GM18907 (cell line): ENCODE results near the gene ITGAE.

ENCODE experiments used
- ATAC-seq: cut with Tn5 transposase; IDR thresholded peaks from one replicate; pipeline ENCODE4 v1.9.1; 2021; ENCODE audit warnings: mild to moderate bottlenecking, moderate library complexity; ENCODE audit not compliant: unreplicated experiment

Gene ITGAE

GRCh38 chr17:3762922-3763776 is 37.8 kb downstream of the ITGAE start:
- ATAC-seq = peak; percentile 54

DNA sequence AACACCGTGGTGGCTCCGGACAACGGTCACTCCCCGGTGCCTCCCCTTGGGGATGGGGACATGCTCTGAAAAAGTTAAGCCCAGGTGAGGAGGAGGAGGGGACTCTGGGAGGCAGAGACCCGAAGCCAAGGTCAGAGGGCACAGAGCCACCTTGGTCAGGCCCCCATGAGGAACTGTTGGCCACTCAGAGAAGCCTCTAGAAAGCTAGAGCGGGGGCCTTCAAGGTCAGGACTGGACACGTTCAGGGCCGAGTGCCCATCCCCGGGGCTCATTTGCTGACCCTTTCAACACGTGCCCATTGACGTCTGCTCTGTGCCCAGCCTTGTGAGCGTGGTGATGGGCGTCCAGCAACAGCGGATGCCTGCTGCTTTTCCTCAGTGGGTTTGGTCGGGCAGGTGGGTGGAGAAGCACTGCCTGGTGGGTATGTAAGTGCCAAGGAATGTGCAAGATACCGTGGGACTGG is 39.0 kb downstream of the ITGAE start:
- no peak for ATAC-seq

DNA sequence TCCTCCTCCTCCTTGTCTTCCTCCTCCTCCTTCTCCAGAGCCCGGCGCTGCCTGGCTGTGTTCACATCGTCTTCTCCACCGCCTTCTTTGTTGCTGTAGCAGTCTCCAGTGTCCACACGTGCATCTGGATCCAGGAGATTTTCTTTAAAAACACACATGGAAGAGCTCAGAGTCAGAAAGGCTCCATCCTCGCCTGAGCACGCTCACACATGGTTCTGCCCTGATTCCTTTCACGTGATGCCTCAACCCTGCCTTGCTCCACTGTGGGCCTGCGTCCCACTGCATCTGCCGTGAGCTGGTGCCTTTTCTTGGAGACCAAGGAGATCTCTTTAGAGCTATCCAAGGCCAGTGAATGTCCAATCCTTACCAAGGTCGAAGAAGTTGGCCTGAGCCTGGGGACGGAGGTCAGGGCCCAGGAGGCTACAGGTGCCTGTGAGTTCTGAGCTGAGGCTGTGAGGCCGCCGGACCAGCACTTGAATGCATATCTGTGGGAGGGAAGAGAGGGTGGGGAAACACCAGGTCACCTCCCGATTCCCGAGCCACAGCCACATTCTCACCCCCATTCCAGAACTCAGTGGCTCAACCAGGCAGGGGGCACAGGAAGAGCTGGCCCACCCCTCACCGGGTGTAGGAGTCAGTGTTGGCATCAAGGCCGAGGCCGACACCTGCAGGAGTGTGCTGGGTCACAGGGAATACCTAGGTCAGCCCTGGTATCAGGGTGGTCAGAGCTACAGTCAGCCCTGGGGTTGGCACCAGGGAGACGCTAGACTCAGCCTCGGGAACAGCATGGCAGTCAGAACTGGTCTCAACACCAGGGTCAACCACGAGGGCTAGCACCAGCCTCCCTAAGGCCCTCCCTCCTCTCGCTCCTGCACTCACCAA is 39.7 kb downstream of the ITGAE start:
- ATAC-seq = no peak

DNA sequence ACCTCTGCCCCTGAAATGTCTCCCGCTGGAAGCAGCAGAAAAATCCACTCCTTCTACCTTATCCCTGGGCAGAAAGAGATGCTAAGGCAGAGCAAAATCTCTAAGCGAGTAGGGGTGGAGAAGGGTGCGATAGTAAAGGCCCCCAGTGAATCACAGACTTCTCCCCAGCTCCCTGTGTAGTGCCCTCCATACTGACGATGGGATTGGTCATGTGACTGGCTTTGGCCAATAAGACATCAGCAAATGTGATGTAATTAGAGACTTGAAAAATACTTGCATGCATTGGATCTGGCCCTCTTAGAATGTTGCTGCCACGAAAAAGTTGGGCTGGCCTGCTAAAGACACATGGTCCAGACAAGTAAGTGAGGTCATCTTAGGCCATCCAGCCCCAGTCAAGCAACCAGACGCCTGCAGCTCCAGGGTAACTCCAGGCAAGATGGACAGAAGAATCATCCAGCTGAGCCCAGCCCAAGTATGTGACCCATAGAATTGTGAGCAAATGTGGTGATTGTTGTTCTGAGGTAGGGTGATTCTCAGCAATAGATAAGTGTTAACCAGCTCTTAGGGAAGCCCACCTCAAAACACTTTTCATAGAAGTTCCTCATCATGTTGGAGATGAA is 41.3 kb downstream of the ITGAE start:
- ATAC-seq = no peak

GRCh38 chr17:3755335-3756030 is 45.5 kb downstream of the ITGAE start:
- ATAC-seq = no peak

DNA sequence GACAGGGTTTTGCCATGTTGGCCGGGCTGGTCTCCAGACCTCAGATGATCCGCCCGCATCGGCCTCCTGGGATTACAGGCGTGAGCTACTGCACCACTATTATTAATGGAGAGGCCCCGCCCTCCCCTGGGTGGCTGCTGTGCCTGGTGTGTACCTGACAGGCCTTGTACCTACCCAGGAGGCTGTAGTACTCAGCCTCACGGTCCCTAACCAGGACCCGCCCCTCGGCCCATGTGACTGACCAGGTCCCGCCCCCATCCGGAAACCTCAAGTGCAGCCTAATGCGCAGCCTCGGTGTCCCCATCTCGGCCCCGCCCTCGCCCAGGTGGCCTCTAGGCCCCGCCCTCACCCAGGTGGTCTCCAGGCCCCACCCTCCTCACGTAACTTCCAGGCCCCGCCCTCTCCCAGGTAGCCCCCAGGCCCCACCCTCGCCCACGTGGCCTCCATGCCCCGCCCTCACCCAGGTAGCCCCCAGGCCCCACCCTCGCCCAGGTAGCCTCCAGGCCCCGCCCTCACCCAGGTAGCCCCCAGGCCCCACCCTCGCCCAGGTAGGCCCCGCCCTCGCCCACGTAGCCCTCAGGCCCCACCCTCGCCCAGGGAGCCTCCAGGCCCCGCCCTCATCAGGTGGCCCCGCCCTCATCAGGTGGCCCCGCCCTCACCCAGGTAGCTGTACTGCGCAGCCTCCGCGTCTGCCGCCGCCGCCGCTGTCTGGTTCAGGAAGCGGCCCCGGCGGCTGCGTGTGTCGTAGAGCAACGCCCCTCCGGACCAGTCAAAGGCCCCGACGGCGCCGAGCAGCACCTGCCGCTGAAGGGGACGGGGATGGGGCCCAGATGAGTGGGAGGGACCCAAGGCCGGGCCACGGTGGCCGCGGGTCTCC is 46.3 kb downstream of the ITGAE start:
- no peak for ATAC-seq

- ATAC-seq = no peak
Measured at GRCh38 chr17:3754066-3754457, 46.9 kb downstream of the ITGAE start.

- no peak for ATAC-seq
Measured at GRCh38 chr17:3753624-3754023, 47.4 kb downstream of the ITGAE start.

GRCh38 chr17:3751836-3752235 is 49.2 kb downstream of the ITGAE start:
- no peak for ATAC-seq

- no peak for ATAC-seq
Measured at GRCh38 chr17:3750926-3751325, 50.1 kb downstream of the ITGAE start.

GRCh38 chr17:3750296-3750695 is 50.7 kb downstream of the ITGAE start:
- no peak for ATAC-seq

GRCh38 chr17:3748576-3748975 is 52.4 kb downstream of the ITGAE start:
- no peak for ATAC-seq

DNA sequence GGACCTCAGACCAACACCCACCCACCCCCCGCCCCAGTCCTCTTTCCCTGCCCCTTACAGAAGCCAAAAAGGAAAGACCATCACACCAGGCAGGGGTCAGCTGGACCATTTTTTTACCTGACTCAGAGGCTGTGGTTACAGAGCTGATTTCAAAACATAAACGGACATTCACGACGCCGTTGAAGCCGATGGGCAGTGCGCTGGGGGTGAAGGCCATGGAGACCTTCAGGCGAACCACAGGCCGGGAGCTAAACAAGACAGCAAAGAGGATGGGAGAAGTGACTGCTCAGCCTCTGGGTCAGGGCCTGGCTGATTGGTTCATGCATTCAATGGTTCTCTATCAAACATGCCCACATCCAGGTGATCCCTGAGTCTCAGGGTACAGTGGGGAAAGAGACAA is 53.2 kb downstream of the ITGAE start:
- no peak for ATAC-seq

DNA sequence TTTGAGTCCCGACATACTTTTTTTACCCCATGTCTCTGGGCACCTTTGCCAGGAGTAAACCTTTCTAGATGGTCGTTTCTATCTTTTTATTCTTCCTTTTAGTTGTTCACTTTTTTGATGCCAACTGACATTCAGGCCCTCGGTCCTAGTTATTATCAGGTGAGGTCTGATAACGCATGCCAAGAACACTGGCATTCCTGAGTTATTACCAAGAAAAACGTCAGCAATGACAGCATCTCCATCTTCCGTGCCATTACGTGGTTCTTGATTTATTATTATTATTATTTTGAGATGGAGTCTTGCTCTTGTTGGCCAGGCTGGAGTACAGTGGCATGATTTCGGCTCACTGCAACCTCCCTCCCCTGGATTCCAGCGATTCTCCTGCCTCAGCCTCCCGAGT is 55.9 kb downstream of the ITGAE start:
- no peak for ATAC-seq

DNA sequence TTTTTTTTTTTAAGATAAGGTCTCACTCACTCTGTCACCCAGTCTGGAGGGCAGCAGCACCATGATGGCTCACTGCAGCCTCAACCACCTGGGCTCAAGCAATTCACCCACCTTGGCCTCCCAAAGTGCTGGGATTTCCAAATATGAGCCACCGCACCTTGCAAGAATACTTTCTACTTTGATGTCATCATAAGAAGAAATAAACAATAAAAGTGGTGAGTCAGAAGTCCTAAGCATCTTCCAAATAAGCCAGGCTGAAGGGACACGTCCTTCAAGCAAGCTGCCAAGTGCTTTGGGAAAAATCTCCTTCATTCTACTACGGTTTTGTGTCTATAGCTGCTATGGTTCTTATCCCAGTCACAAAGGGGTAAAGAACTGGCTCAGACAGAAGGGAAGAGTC is 57.0 kb downstream of the ITGAE start:
- ATAC-seq = no peak

GRCh38 chr17:3740611-3741073 is 60.3 kb downstream of the ITGAE start:
- no peak for ATAC-seq

DNA sequence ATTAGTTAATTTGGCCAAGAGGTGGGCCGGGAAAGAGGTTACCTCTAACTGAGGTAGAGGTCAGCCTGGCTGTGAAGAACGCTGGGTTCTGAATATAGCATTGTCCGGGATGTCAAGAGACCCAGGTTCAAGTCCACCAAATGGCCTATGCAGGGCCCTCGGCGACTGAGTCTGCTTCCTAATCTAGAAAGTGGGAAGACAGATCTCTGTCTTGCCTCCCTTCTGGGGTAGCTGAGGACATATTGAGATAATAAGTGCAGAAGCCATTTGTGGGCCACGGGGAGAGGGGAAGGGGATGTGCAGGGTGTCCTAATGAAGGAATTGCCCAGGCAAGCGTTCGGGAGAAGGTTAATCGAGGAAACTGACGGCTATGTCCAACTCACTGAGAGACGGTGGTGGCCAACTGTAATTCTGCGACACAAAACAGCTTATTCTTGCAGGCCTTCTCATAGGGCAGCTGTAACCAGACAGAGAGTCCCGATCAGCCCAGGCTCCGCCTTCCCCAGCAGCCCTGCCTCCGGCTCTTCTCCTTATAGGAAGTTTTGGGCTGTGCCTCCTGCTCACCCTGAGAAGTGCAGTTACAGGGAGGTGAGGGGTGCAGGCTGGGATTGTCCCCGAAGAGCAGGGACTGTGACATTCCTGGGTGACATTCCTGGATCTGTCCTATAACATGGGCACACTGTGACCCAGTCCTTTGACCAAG is 61.4 kb downstream of the ITGAE start:
- no peak for ATAC-seq

- ATAC-seq = no peak
Measured at GRCh38 chr17:3738562-3739295, 62.3 kb downstream of the ITGAE start.
